SU-DHL-6 (cell line): ENCODE results near the gene KIF5C.

Experiments used
- CTCF ChIP-seq: fragments of 200-600 bp; sonication (generic); IDR thresholded peaks from one replicate; pipeline ENCODE4 v1.5.1; 2017; ENCODE audit warnings: antibody characterized with exemption, mild to moderate bottlenecking, low read length, moderate library complexity; ENCODE audit not compliant: insufficient read depth, poor library complexity, severe bottlenecking
- EZH2phosphoT487 ChIP-seq: fragments of 200-600 bp; sonication (generic), shearing (Covaris generic); conservative IDR thresholded peaks from 2 replicates; pipeline ENCODE4 v1.6.1; 2018; ENCODE audit warnings: mild to moderate bottlenecking, antibody characterized with exemption, low read length, moderate library complexity, mixed read lengths

GRCh38 chr2:148882051-148882450 lies 7.0 kb downstream of the KIF5C start:
- TF ChIP-seq CTCF (no peak), EZH2phosphoT487 (no peak)
